Mucosa of rectum (tissue), 2 donors: ENCODE measurements around the gene ENTPD1.
A peak's percentile ranks its signal among the peaks of the same experiment; 100 is the strongest.
"Not testable (repeated sequence)": the region's sequence is repeated elsewhere in the genome, so short reads cannot be mapped to it uniquely, and the experiment has no call there.

Experiments used
- H3K27ac ChIP-seq, 2 donors: one replicate each; pipeline ENCODE4 v1.7.0; 2013; ENCODE audit warnings: inconsistent platforms in 2 of 2, low read depth in 2 of 2, low read length in 2 of 2
- H3K27me3 ChIP-seq, 2 donors: one replicate each; pipeline ENCODE4 v1.7.0; 2013; ENCODE audit warnings: low read length in 2 of 2; ENCODE audit not compliant: control insufficient read depth in 2 of 2, insufficient read depth in 2 of 2
- H3K36me3 ChIP-seq, 2 donors: one replicate each; pipeline ENCODE4 v1.7.0; 2013; ENCODE audit warnings: low read length in 2 of 2; ENCODE audit not compliant: control insufficient read depth in 2 of 2, insufficient read depth in 2 of 2
- H3K4me1 ChIP-seq, 2 donors: one replicate each; pipeline ENCODE4 v1.7.0; 2013; ENCODE audit warnings: low read length in 2 of 2, mild to moderate bottlenecking in 1 of 2; ENCODE audit not compliant: control insufficient read depth in 2 of 2, insufficient read depth in 2 of 2
- H3K4me3 ChIP-seq, 2 donors: one replicate each; pipeline ENCODE4 v1.7.0; 2013; ENCODE audit warnings: low read length in 2 of 2
- H3K9ac ChIP-seq, 2 donors: one replicate each; pipeline ENCODE4 v1.7.0; 2013; ENCODE audit warnings: low read length in 2 of 2, low read depth in 1 of 2, mild to moderate bottlenecking in 1 of 2
- H3K9me3 ChIP-seq, 2 donors: one replicate each; pipeline ENCODE4 v1.7.0; 2013; ENCODE audit warnings: low read length in 2 of 2; ENCODE audit not compliant: control insufficient read depth in 2 of 2
- donor health status: healthy.
- donor health status: Normal muscosa, but diverticular disease.

ENTPD1 gene

DNA sequence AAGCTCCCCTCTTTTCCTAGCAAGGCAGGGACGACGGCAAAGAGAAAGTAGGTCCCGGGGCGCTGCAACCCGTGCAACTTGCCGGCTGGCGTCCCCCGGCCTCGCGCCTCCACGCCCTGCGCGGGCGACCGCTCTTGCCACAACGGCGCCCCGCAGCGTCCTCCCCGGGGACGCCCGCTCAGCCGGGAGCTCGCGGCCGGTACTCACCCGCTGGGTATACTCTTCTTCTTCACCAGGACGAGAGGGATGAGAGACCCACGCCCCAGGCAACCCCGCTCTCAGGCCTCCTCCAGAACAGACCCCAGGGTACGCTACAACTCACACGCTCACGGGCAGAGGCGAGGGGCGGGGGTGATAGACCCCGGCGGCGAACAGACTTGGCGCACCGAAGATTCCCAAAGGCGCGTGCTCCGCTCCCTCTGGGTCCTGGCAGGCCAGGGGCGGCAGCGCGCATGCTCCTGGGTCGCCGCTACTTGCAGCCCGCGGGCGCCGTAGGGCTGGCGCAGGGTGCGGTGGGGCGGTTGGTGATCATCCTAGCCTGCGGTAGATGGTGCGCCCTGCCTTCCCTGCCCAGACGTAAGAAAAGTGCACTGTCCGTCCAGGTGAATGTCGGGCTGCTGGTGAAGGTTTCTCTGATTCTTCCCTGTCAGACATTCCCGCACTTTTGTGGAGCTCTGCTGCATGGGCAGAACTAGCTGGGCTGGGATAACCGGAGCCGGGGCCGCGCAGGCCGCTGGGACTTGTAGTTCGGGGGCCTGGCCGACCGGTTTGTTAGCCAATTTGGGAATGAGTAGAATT lies 151.7 kb downstream of the ENTPD1 start, which contains the start of gene CC2D2B:
Gene CC2D2B (plus strand): TSS at position 520 of the 798 bp plus-strand sequence. CDS start 3,349 bp downstream, outside the sequence.
- Histone ChIP-seq H3K9me3 (no peaks in the 10 kb centered on the region), H3K36me3 (peaks cover 0 to 1% of the 10 kb centered on the region in 2 donors), H3K9ac (peak within 1 kb of the TSS; percentile 61 to 64), H3K27ac (peak within 1 kb of the TSS; percentile 70 to 77), H3K4me3 (peak within 1 kb of the TSS; percentile 86 to 87), H3K27me3 (no peaks in the 10 kb centered on the region), H3K4me1 (peaks cover 0 to 6% of the 10 kb centered on the region in 2 donors)

DNA sequence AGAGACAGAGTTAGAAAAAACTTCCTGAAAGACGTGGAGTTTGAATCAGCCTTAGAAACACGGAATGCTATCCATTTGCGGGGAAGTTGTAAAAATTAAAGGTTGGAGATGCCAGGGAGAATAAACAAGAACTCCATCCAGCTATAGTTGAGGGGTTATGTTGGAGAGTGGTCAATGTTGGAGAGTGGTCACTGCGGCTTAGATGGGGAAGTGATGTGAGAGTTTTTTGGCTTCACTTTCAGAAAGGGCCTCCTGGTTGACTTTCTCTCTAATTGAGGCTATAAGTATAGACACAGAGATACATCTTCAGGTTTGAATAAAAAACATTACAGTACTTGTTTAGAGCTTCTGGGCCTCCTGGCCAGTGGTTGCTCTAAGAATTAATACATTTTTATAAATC lies 152.5 kb downstream of the ENTPD1 start:
- Histone ChIP-seq H3K27me3 (no peaks in the 10 kb centered on the region), H3K9ac (no peak overlapping the region), H3K36me3 (no peaks in the 10 kb centered on the region), H3K9me3 (no peaks in the 10 kb centered on the region), H3K4me1 (peaks cover 0 to 6% of the 10 kb centered on the region in 2 donors), H3K4me3 (peak overlapping the region in 1 of 2 donors; percentile 86), H3K27ac (no peak overlapping the region)

DNA sequence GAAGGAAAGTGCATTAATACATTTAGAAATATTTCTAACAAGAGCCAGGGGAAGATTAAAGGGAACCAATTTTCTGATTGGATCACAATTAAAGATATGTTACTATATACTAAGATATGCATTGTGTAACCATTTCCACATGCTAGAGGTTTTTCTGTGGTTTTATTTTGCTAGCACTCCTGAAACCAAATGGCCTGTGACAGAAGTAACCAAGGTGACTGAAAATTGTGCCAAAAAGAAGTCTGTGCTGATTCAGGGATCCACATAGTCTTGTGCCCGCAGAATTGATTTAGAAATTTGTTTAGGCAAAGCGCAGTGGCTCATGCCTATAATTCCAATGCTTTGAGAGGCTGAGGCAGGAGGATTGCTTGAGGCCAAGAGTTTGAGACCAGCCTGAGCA lies 153.6 kb downstream of the ENTPD1 start:
- H3K4me1 ChIP-seq: peaks cover 0 to 6% of the 10 kb centered on the region in 2 donors

DNA sequence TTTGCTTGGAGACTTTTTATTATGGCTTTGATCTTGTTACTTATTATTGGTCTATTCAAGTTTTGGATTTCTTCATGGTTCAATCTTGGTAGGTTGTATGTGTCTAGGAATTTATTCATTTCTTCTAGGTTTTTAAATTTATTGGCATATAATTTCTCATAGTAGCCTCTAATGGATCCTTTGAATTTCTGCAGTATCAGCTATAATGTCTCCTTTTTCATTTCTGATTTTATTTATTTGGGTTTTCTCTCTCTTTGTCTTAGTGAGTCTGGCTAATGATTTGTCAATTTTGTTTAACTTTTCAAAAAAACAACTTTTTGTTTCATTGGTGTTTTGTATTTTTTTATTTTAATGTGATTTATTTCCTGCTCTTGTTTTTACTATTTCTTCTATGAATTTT lies 160.1 kb downstream of the ENTPD1 start:
- not testable (repeated sequence) for H3K9me3 ChIP-seq

More for the DNA sequence above, 153.6 kb downstream of the ENTPD1 start:
- Histone ChIP-seq H3K4me3 (no peak overlapping the region), H3K9ac (no peak overlapping the region), H3K27ac (no peak overlapping the region), H3K27me3 (no peaks in the 10 kb centered on the region), H3K36me3 (no peaks in the 10 kb centered on the region), H3K9me3 (no peaks in the 10 kb centered on the region)

More for the DNA sequence above, 160.1 kb downstream of the ENTPD1 start:
- H3K27ac ChIP-seq, H3K4me3 ChIP-seq, H3K9ac ChIP-seq, H3K4me1 ChIP-seq, H3K27me3 ChIP-seq, H3K36me3 ChIP-seq: not testable (repeated sequence)
